Naive B cell (primary cell): ENCODE data around the gene RITA1. TPM values are rescaled to one million over a fixed set of nuclear protein-coding genes. Genes with fewer than 3 reads are reported as not detected.
A peak's percentile ranks its signal among the peaks of the same experiment; 100 is the strongest.

Experiments used
- ATAC-seq, 2 donors: fragments of 150-1000 bp; cut with Tn5 transposase; 2 replicates each; pipeline ENCODE4 v1.10.0; 2021; ENCODE audit warnings: low read depth in 2 of 2, mild to moderate bottlenecking in 2 of 2, moderate library complexity in 2 of 2
- DNase-seq: peaks from one replicate; pipeline ENCODE4 v3.0.0; 2022
- H3K27ac Mint-ChIP-seq, 6 donors: one replicate each; pipeline ENCODE4 v1.8.0; 2020 to 2022; ENCODE audit warnings: mild to moderate bottlenecking in 6 of 6, mixed read lengths in 6 of 6, moderate library complexity in 5 of 6, inconsistent platforms in 2 of 6
- H3K27me3 Mint-ChIP-seq, 3 donors: one replicate each; pipeline ENCODE4 v1.8.0; 2021 to 2022; ENCODE audit warnings: mixed read lengths in 3 of 3, mild to moderate bottlenecking in 1 of 3
- H3K36me3 Mint-ChIP-seq, 2 donors: one replicate each; pipeline ENCODE4 v1.8.0; 2020 to 2022; ENCODE audit warnings: mixed read lengths in 2 of 2, inconsistent platforms in 1 of 2, mild to moderate bottlenecking in 1 of 2
- H3K4me1 Mint-ChIP-seq, 3 donors: one replicate each; pipeline ENCODE4 v1.8.0; 2020 to 2022; ENCODE audit warnings: mixed read lengths in 3 of 3, inconsistent platforms in 1 of 3, mild to moderate bottlenecking in 1 of 3, moderate library complexity in 1 of 3
- H3K4me3 Mint-ChIP-seq, 8 donors: one replicate each; pipeline ENCODE4 v1.8.0; 2020 to 2022; ENCODE audit warnings: mild to moderate bottlenecking in 8 of 8, mixed read lengths in 8 of 8, moderate library complexity in 8 of 8, inconsistent platforms in 2 of 8
- H3K9me3 Mint-ChIP-seq, 7 donors: one replicate each; pipeline ENCODE4 v1.8.0; 2020 to 2022; ENCODE audit warnings: mixed read lengths in 7 of 7, mild to moderate bottlenecking in 5 of 7, inconsistent platforms in 2 of 7, moderate library complexity in 1 of 7
- polyA plus RNA-seq, 6 donors: library from polyadenylated mRNA; unstranded; fragments of 300-500 nt; fragmentation: Illumina TruSeq; gene quantifications; one replicate each; pipeline ENCODE4 v1.2.3, GENCODE V29; 2021; ENCODE audit warnings: low read depth in 6 of 6

The RITA1 gene
- polyA plus RNA-seq, 6 donors from 2014 or later: 21.0 to 31.9 (median 24.1) TPM

- Mint-ChIP-seq H3K27ac (peak overlapping the region in 1 of 6 donors; percentile 67), H3K27me3 (no peaks in the 10 kb centered on the region), H3K36me3 (peaks cover 0 to 2% of the 10 kb centered on the region in 2 donors), H3K4me1 (peaks cover 35 to 63% (median 37%) of the 10 kb centered on the region in 3 donors), H3K9me3 (peaks cover 0 to 3% (median 0%) of the 10 kb centered on the region in 7 donors), H3K4me3 (peak overlapping the region in 1 of 8 donors; percentile 6)
- no peak for DNase-seq
- no peak for ATAC-seq
Measured at GRCh38 chr12:113224955-113225354, 39.4 kb downstream of the RITA1 start.

GRCh38 chr12:113226696-113227568 is 41.4 kb downstream of the RITA1 start:
- Mint-ChIP-seq H3K9me3 (peaks cover 0 to 5% (median 0%) of the 10 kb centered on the region in 7 donors), H3K4me1 (peaks cover 37 to 69% (median 37%) of the 10 kb centered on the region in 3 donors), H3K4me3 (no peak overlapping the region), H3K27ac (peak overlapping the region in 5 of 6 donors; percentile 39 to 87 (median 76)), H3K36me3 (peaks cover 0 to 5% of the 10 kb centered on the region in 2 donors), H3K27me3 (no peaks in the 10 kb centered on the region)
- ATAC-seq (no peak), DNase-seq (no peak)

DNA sequence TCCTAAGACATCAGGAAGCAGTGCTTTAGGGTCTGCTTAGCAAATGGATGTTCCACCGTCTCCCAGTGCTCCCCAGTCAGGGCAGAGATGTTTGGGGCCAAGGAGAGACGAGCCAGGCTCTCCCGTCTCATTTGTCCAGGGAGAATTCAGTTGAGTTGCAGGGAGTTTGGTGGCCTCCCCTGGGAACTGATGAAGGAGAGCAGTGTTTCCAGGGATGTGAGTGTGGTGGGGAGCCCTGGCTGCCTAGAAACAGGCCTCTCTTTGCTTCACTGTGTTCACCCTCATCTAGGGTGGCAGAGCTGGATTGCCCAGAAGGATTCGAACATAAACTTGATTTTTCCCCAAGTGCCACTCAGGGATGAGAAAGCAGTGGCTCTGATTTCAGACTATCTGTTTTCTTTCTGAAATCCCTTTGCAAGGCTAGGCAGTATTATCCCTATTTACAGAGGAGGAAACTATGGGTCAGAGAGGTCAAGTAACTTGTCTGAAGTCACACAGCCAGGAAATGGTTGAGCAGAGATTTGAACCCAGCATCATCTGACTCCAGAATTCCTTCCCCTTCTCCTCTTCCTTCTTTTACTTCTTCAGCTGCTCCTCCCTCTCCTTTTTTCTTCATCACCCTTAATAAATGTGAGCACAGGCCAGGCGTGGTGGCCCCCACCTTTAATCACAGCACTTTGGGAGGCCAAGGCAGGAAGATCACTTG is 42.3 kb downstream of the RITA1 start:
- peaks cover under 1 to 5% of the 10 kb centered on the region in 2 donors for H3K36me3 Mint-ChIP-seq
- peak overlapping the region in 2 of 8 donors; percentile 7 to 74 for H3K4me3 Mint-ChIP-seq
- H3K27me3 Mint-ChIP-seq: no peaks in the 10 kb centered on the region
- ATAC-seq (no peak), DNase-seq (no peak)
- peaks cover 0 to 5% (median 0%) of the 10 kb centered on the region in 7 donors for H3K9me3 Mint-ChIP-seq
- H3K4me1 Mint-ChIP-seq: peaks cover 30 to 69% (median 37%) of the 10 kb centered on the region in 3 donors
- H3K27ac Mint-ChIP-seq: peak overlapping the region; percentile 54 to 96 (median 83)

DNA sequence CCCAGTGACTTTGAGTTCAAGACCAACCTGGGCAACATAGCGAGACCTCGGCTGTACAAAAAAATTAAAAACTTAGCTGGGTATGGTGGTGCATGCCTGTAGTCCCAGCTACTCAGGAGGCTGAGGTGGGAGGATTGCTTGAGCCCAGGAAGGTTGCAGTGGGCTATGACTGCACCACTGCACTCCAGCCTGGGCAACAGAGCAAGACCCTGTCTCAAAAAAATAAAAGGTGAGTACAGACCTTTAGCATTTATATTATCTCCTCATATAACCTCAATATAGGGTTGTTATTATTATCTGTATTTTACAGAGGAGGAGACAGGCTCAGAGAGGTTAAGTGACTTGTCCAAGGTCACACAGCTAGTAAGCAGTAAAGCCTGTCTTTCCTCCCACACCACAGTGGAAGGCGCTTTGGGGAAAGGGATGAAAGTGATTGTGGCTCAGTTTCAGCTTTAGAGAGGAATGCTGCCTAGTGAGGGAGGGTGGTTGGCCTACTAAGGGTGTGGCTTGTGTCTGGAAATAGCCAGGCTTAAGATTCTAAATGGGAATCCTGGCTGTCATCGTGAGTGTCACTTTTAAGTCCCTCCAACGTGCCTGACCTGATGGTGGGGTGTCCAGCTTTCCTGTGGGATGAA is 43.0 kb downstream of the RITA1 start:
- no peak for DNase-seq
- peaks cover 8% of the 10 kb centered on the region in 2 donors for H3K36me3 Mint-ChIP-seq
- peak overlapping the region in 1 of 8 donors; percentile 64 for H3K4me3 Mint-ChIP-seq
- peaks cover 33 to 69% (median 39%) of the 10 kb centered on the region in 3 donors for H3K4me1 Mint-ChIP-seq
- no peaks in the 10 kb centered on the region for H3K27me3 Mint-ChIP-seq
- peak overlapping the region; percentile 69 to 98 (median 92) for H3K27ac Mint-ChIP-seq
- peaks cover 0 to 5% (median 0%) of the 10 kb centered on the region in 7 donors for H3K9me3 Mint-ChIP-seq
- ATAC-seq: no peak

DNA sequence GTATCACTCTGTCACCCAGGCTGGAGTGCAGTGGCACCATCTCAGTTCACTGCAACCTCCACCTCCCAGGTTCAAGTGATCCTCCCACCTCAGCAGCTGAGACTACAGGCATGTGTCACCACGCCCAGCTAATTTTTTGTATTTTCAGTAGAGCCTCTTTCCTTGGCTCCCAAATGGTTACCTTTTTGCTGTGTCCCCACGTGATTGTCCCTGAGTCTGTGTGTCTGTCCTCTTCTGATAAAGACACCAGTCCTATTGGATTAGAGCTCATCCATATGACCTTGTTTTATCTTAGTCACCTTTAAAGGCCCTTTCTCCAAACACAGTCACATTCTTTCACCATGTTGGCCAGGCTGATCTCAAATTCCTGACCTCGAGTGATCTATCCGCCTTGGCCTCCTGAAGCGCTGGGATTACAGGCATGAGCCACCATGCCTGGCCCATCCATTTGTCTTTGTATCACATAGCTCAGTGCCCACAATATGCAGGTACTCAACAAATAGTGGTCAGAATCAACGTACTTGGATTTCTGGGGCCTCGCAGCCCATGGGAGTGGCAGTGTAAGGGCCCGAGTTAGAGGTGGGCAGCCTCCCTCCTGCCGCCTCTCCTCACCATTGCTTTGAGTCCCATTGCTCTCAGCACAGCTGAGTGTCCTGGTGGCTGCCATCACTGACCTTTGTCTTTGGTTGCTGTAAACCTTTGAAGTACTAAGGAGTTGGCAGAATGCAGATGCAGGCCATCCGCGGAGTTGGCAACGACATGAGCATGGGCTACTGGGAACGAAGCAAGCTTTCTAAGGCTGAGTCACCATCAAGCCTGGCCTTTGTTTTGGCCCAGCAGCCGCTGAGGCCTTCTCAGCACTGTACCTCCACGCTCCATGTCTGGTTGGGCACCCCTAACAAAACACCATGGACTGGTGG is 45.1 kb downstream of the RITA1 start:
- Mint-ChIP-seq H3K9me3 (peaks cover 0 to 5% (median 0%) of the 10 kb centered on the region in 7 donors), H3K4me1 (peaks cover 42 to 71% (median 43%) of the 10 kb centered on the region in 3 donors), H3K27ac (peak overlapping the region; percentile 53 to 98 (median 89)), H3K27me3 (no peaks in the 10 kb centered on the region), H3K4me3 (peak overlapping the region; percentile 39 to 86 (median 72)), H3K36me3 (peaks cover 15 to 18% of the 10 kb centered on the region in 2 donors)
- ATAC-seq (no peak), DNase-seq (no peak)

- DNase-seq (no peak), ATAC-seq (no peak)
- H3K4me1 Mint-ChIP-seq: peaks cover 49 to 80% (median 52%) of the 10 kb centered on the region in 3 donors
- H3K27me3 Mint-ChIP-seq: no peaks in the 10 kb centered on the region
- H3K4me3 Mint-ChIP-seq: peak overlapping the region in 5 of 8 donors; percentile 23 to 53 (median 34)
- peak overlapping the region in 4 of 6 donors; percentile 32 to 87 (median 76) for H3K27ac Mint-ChIP-seq
- H3K36me3 Mint-ChIP-seq: peaks cover 18 to 21% of the 10 kb centered on the region in 2 donors
- H3K9me3 Mint-ChIP-seq: peaks cover 0 to 5% (median 0%) of the 10 kb centered on the region in 7 donors
Measured at GRCh38 chr12:113231235-113232088, 45.9 kb downstream of the RITA1 start.

DNA sequence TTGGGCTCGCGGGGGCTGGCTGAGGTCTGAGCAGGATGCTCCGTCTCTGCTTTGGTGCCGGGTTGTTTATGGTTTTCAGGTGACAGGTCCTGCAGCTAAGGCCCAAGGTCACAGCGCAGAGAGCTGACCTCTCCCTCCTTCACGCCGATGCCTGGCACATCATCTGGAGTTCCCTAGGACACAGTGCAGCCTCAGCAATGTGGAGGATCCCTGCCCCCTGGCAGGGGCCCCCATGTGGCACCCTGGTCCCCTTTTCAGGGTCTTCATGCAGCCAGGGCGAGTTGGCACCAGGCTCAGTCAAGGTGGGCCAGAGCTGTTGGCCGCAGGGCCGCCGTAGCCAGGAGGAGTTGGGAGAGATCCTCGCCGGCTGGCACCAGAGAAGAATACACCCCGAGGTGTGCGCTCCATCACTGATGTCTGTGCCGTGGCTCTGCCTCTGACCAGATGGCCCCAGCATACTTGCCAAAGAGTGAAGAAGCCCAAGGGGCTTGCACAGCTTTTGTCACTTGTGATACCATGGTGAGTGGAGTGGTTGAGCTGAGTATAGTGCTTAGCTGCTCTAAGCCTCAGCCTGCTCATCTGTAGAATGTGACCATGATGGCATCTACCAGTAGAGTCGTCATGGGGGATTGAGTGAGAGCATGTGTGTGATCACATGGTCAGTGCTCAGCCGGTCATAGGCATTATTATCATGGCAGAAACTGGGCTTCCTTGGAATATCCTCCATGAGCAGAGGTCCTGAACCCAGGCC is 46.7 kb downstream of the RITA1 start:
- H3K27ac Mint-ChIP-seq: peak overlapping the region; percentile 30 to 98 (median 94)
- peaks cover 18 to 21% of the 10 kb centered on the region in 2 donors for H3K36me3 Mint-ChIP-seq
- no peaks in the 10 kb centered on the region for H3K27me3 Mint-ChIP-seq
- H3K4me3 Mint-ChIP-seq: peak overlapping the region; percentile 40 to 93 (median 87)
- ATAC-seq (no peak), DNase-seq (no peak)
- H3K9me3 Mint-ChIP-seq: peaks cover 0 to 5% (median 0%) of the 10 kb centered on the region in 7 donors
- peaks cover 54 to 88% (median 59%) of the 10 kb centered on the region in 3 donors for H3K4me1 Mint-ChIP-seq

- peaks cover 0 to 5% (median 0%) of the 10 kb centered on the region in 7 donors for H3K9me3 Mint-ChIP-seq
- peak; percentile 88 for DNase-seq
- H3K27me3 Mint-ChIP-seq: no peaks in the 10 kb centered on the region
- peaks cover 56 to 90% (median 61%) of the 10 kb centered on the region in 3 donors for H3K4me1 Mint-ChIP-seq
- H3K27ac Mint-ChIP-seq: peak overlapping the region; percentile 89 to 98 (median 94)
- ATAC-seq: peak; percentile 81 to 87
- peak overlapping the region; percentile 40 to 93 (median 87) for H3K4me3 Mint-ChIP-seq
- H3K36me3 Mint-ChIP-seq: peaks cover 18 to 21% of the 10 kb centered on the region in 2 donors
Measured at GRCh38 chr12:113232840-113233585, 47.5 kb downstream of the RITA1 start.

GRCh38 chr12:113233967-113234366 is 48.4 kb downstream of the RITA1 start:
- H3K27ac Mint-ChIP-seq: peak overlapping the region in 4 of 6 donors; percentile 47 to 98 (median 94)
- H3K4me1 Mint-ChIP-seq: peaks cover 54 to 90% (median 67%) of the 10 kb centered on the region in 3 donors
- H3K4me3 Mint-ChIP-seq: peak overlapping the region in 2 of 8 donors; percentile 21 to 93
- no peak for DNase-seq
- peaks cover 18 to 21% of the 10 kb centered on the region in 2 donors for H3K36me3 Mint-ChIP-seq
- ATAC-seq: no peak
- peaks cover 0 to 5% (median 0%) of the 10 kb centered on the region in 7 donors for H3K9me3 Mint-ChIP-seq
- no peaks in the 10 kb centered on the region for H3K27me3 Mint-ChIP-seq

GRCh38 chr12:113234483-113234882 is 49.0 kb downstream of the RITA1 start:
- DNase-seq (no peak), ATAC-seq (no peak)
- Mint-ChIP-seq H3K9me3 (peaks cover 0 to 5% (median 0%) of the 10 kb centered on the region in 7 donors), H3K4me1 (peaks cover 53 to 89% (median 70%) of the 10 kb centered on the region in 3 donors), H3K27me3 (no peaks in the 10 kb centered on the region), H3K36me3 (peaks cover 18 to 21% of the 10 kb centered on the region in 2 donors), H3K4me3 (peak overlapping the region in 1 of 8 donors; percentile 21), H3K27ac (peak overlapping the region in 5 of 6 donors; percentile 61 to 95 (median 91))
